H1 (cell line): Measurements from ENCODE around the gene IRGQ. TPM values are rescaled to one million over a fixed set of nuclear protein-coding genes. Genes with fewer than 3 reads are reported as not detected.
"Not testable (repeated sequence)": the region's sequence is repeated elsewhere in the genome, so short reads cannot be mapped to it uniquely, and the experiment has no call there.

Experiments
- CTCF ChIA-PET: fragments of 300-600 bp; sonication (Branson Sonifier 250); formaldehyde crosslinking; loops from one replicate; lab custom pipeline; 2021; ENCODE audit not compliant: partially characterized antibody; lab: Charles Lee
- POLR2A ChIA-PET: fragments of 300-600 bp; sonication (Branson Sonifier 250); formaldehyde crosslinking; loops from one replicate; lab custom pipeline; 2021; ENCODE audit warnings: inconsistent platforms; ENCODE audit not compliant: partially characterized antibody; lab: Charles Lee
- DNase-seq, 2 experiments: peaks; one replicate each; pipeline versions ENCODE4 v3.0.0 to v3.0.0-alpha.2; 2010 to 2022; ENCODE audit warnings: low spot score in 2 of 2, low read depth in 1 of 2, mixed read lengths in 1 of 2
- FAIRE-seq: peaks from 2 replicates; lab custom pipeline; 2011; peaks lifted over from hg19 to GRCh38; lab: Jason Lieb, UNC
- H2AFZ ChIP-seq: 2 replicates; pipeline ENCODE4 v1.8.1; 2012; ENCODE audit warnings: low read length, inconsistent platforms
- H2AK5ac ChIP-seq: 2 replicates; pipeline ENCODE4 v1.6.1; 2013; ENCODE audit warnings: low read depth, low read length
- H2BK120ac ChIP-seq: replicated peaks from 2 replicates; pipeline ENCODE3; 2013; ENCODE audit warnings: low read depth, low read length, inconsistent platforms
- H2BK12ac ChIP-seq: 2 replicates; pipeline ENCODE4 v1.6.1; 2013; ENCODE audit warnings: low read depth, low read length
- H2BK15ac ChIP-seq: 2 replicates; pipeline ENCODE4 v1.6.1; 2013; ENCODE audit warnings: low read length
- H2BK20ac ChIP-seq: 2 replicates; pipeline ENCODE4 v1.6.1; 2013; ENCODE audit warnings: low read length
- H2BK5ac ChIP-seq: 2 replicates; pipeline ENCODE4 v1.6.1; 2013; ENCODE audit warnings: low read depth, low read length
- H3K14ac ChIP-seq: 2 replicates; pipeline ENCODE4 v1.6.1; 2013; ENCODE audit warnings: inconsistent platforms; ENCODE audit not compliant: insufficient read length
- H3K18ac ChIP-seq: 2 replicates; pipeline ENCODE4 v1.6.1; 2013; ENCODE audit warnings: low read length; ENCODE audit errors: extremely low read depth
- H3K23ac ChIP-seq: 2 replicates; pipeline ENCODE4 v1.6.1; 2013; ENCODE audit warnings: inconsistent platforms; ENCODE audit not compliant: insufficient read length
- H3K23me2 ChIP-seq: 2 replicates; pipeline ENCODE4 v1.6.1; 2013; ENCODE audit warnings: low read depth, low read length
- H3K27ac ChIP-seq: 2 replicates; pipeline ENCODE4 v1.6.1; 2011; ENCODE audit warnings: low read depth, low read length, inconsistent platforms
- H3K27me3 ChIP-seq, 4 experiments: replicated peaks in 1 of 4; 1 replicate in 1 of 4; 2 replicates in 3 of 4; pipeline versions ENCODE4 v1.6.1 to v1.8.1; 2011 to 2013; ENCODE audit warnings: low read length in 3 of 4, mild to moderate bottlenecking in 3 of 4, inconsistent platforms in 2 of 4, mixed read lengths in 2 of 4, moderate library complexity in 1 of 4; ENCODE audit not compliant: control insufficient read depth in 3 of 4, insufficient read depth in 3 of 4; ENCODE audit errors: extremely low read depth in 1 of 4
- H3K36me3 ChIP-seq, 4 experiments: 2 replicates each; pipeline versions ENCODE4 v1.6.1 to v1.8.1; 2011 to 2013; ENCODE audit warnings: mild to moderate bottlenecking in 4 of 4, low read length in 3 of 4, moderate library complexity in 2 of 4, control low read depth in 1 of 4, inconsistent platforms in 1 of 4; ENCODE audit not compliant: insufficient read depth in 4 of 4, control insufficient read depth in 2 of 4
- H3K4ac ChIP-seq: replicated peaks from 2 replicates; pipeline ENCODE3; 2013; ENCODE audit warnings: low read length, low read depth, mixed read lengths, inconsistent platforms; ENCODE audit not compliant: insufficient read length
- H3K4me1 ChIP-seq, 4 experiments: replicated peaks in 1 of 4; 1 replicate in 1 of 4; 2 replicates in 3 of 4; pipeline versions ENCODE4 v1.6.1 to v1.8.1; 2011 to 2013; ENCODE audit warnings: low read length in 3 of 4, inconsistent platforms in 2 of 4, mixed read lengths in 1 of 4; ENCODE audit not compliant: insufficient read depth in 4 of 4, control insufficient read depth in 3 of 4
- H3K4me2 ChIP-seq, 2 experiments: 2 replicates each; pipeline versions ENCODE4 v1.6.1 to v1.8.1; 2011 to 2013; ENCODE audit warnings: low read depth in 2 of 2, low read length in 2 of 2, control low read depth in 1 of 2, inconsistent platforms in 1 of 2, mild to moderate bottlenecking in 1 of 2; ENCODE audit not compliant: insufficient read depth in 1 of 2
- H3K4me3 ChIP-seq, 4 experiments: fragments of 200-600, 300-600 bp in 1 of 4; sonication (generic), shearing (Covaris generic), sonication (Bioruptor Twin) in 1 of 4; 2 replicates each; pipeline versions ENCODE4 v1.5.1 to v1.8.1; 2011 to 2016; ENCODE audit warnings: low read length in 4 of 4, low read depth in 3 of 4, control low read depth in 2 of 4, inconsistent platforms in 2 of 4, mild to moderate bottlenecking in 2 of 4, mixed read lengths in 1 of 4, moderate library complexity in 1 of 4; ENCODE audit not compliant: insufficient read depth in 2 of 4; ENCODE audit errors: extremely low read depth in 1 of 4
- H3K56ac ChIP-seq: replicated peaks from 2 replicates; pipeline ENCODE3; 2013; ENCODE audit warnings: low read depth, mild to moderate bottlenecking, mixed read lengths, low read length, inconsistent platforms; ENCODE audit not compliant: insufficient read length
- H3K79me1 ChIP-seq: 2 replicates; pipeline ENCODE4 v1.6.1; 2013; ENCODE audit warnings: low read depth, low read length, control low read depth
- H3K79me2 ChIP-seq, 2 experiments: 2 replicates each; pipeline versions ENCODE4 v1.6.1 to v1.8.1; 2012 to 2013; ENCODE audit warnings: low read length in 2 of 2, mild to moderate bottlenecking in 2 of 2, inconsistent platforms in 1 of 2; ENCODE audit not compliant: insufficient read depth in 2 of 2, control insufficient read depth in 1 of 2
- H3K9ac ChIP-seq, 4 experiments: replicated peaks in 1 of 4; 1 replicate in 1 of 4; 2 replicates in 3 of 4; pipeline versions ENCODE4 v1.6.1 to v1.8.1; 2011 to 2013; ENCODE audit warnings: low read depth in 3 of 4, low read length in 3 of 4, control low read depth in 2 of 4, mild to moderate bottlenecking in 2 of 4, moderate library complexity in 2 of 4, inconsistent platforms in 1 of 4; ENCODE audit errors: extremely low read depth in 1 of 4
- H3K9me3 ChIP-seq, 2 experiments: 2 replicates each; pipeline versions ENCODE4 v1.6.1 to v1.8.1; 2012 to 2013; ENCODE audit warnings: mild to moderate bottlenecking in 2 of 2, moderate library complexity in 2 of 2, control low read depth in 1 of 2, inconsistent platforms in 1 of 2, low read depth in 1 of 2, low read length in 1 of 2, mixed read lengths in 1 of 2; ENCODE audit not compliant: insufficient read depth in 2 of 2
- H4K20me1 ChIP-seq, 2 experiments: replicated peaks in 1 of 2; 2 replicates each; pipeline versions ENCODE3 to v1.8.1; 2011 to 2013; ENCODE audit warnings: inconsistent platforms in 2 of 2, low read length in 2 of 2, mild to moderate bottlenecking in 1 of 2; ENCODE audit not compliant: insufficient read depth in 2 of 2, control insufficient read depth in 1 of 2
- H4K5ac ChIP-seq: 2 replicates; pipeline ENCODE4 v1.6.1; 2013; ENCODE audit warnings: low read length, low read depth, mixed read lengths, inconsistent platforms; ENCODE audit not compliant: insufficient read length
- H4K8ac ChIP-seq: 2 replicates; pipeline ENCODE4 v1.8.0; 2013; ENCODE audit warnings: mild to moderate bottlenecking, moderate library complexity, low read length, inconsistent platforms; ENCODE audit not compliant: insufficient read depth; ENCODE audit errors: extremely low read depth
- H4K91ac ChIP-seq: replicated peaks from 2 replicates; pipeline ENCODE3; 2013; ENCODE audit warnings: low read length, mixed read lengths, inconsistent platforms; ENCODE audit not compliant: insufficient read length
- WGBS, 2 experiments: shearing (Covaris generic) in 1 of 2; methylation state at CpG; one replicate each; pipeline versions ENCODE4 v1.1.6 to v1.1.7; 2013 to 2015; ENCODE audit warnings: low lambda C conversion rate in 2 of 2, mixed read lengths in 2 of 2, inconsistent platforms in 1 of 2, low coverage in 1 of 2, missing lambda C conversion rate in 1 of 2; ENCODE audit not compliant: insufficient replicate concordance in 2 of 2, insufficient coverage in 1 of 2, insufficient read length in 1 of 2; ENCODE audit errors: extremely low coverage in 1 of 2, missing lambda C conversion rate in 1 of 2; 5-methylcytosine and 5-hydroxymethylcytosine counted together
- polyA plus RNA-seq, 7 experiments: library from polyadenylated mRNA; depleted of rRNA in 3 of 7; stranded (reverse) in 5 of 7; unstranded in 2 of 7; fragments of >200 nt in 5 of 7; fragments of 200-250 nt in 2 of 7; gene quantifications; 1 replicate in 5 of 7; 2 replicates in 1 of 7; 4 replicates in 1 of 7; pipeline versions ENCODE4 v1.2.1 to v1.2.3, GENCODE V29; 2011 to 2013; ENCODE audit warnings: missing spikeins in 2 of 7, mixed read lengths in 2 of 7
- total RNA-seq: library from RNA; stranded (reverse); fragmentation: NEBNext Ultra II Directional; extraction: Animal tissue kit (Norgen Biotek cat#: 25700); gene quantifications from 2 replicates; pipeline ENCODE4 v1.2.1, GENCODE V29; 2021

The IRGQ gene
- total and polyA plus RNA-seq, 2 of the 8 experiments (the other 6 are each of a cell fraction or from before 2014, with no cell fraction given), result 16.0 to 42.9 TPM

- H3K23me2 ChIP-seq, result peaks cover 10% of the 10 kb centered on the region; the same call in 1 of the 2 replicates
- H3K4me2 ChIP-seq, H2BK12ac ChIP-seq, H4K8ac ChIP-seq, H3K56ac ChIP-seq, H3K23ac ChIP-seq, H2AK5ac ChIP-seq, H3K27me3 ChIP-seq, H2BK20ac ChIP-seq, H4K20me1 ChIP-seq, H4K5ac ChIP-seq, H3K9ac ChIP-seq, H3K36me3 ChIP-seq, H3K9me3 ChIP-seq, DNase-seq, H3K27ac ChIP-seq, H3K14ac ChIP-seq, H2AFZ ChIP-seq, H3K4me1 ChIP-seq, H3K79me1 ChIP-seq, H4K91ac ChIP-seq, H3K4ac ChIP-seq, H2BK5ac ChIP-seq, H2BK120ac ChIP-seq, FAIRE-seq, H2BK15ac ChIP-seq, H3K18ac ChIP-seq, H3K4me3 ChIP-seq: not testable (repeated sequence)
- WGBS, 2 experiments, result 86% methylated on average over 5 of the region's 5 CpGs; no CpG with 5 or more reads in 1 of the 2 experiments
- ChIA-PET POLR2A (interaction anchor here (1.0 to 1.8 kb wide), 3 partner anchors 13 to 17 kb away, joined by 3 to 6 read pairs (median 4); no protein-coding TSS in a partner anchor), CTCF (interaction anchor here (0.8 to 1.9 kb wide), 13 partner anchors 18 to 153 kb away, joined by 3 to 9 read pairs (median 4); no protein-coding TSS in a partner anchor)
- H3K79me2 ChIP-seq, result peaks cover 5 to 20% of the 10 kb centered on the region in 2 experiments
These were observed 4.4 kb upstream of the IRGQ start for GRCh38 chr19:43600326-43600725.
